HG02885 (cell line): ENCODE data around the gene LRRC74A.
"Not testable (repeated sequence)": the region's sequence is repeated elsewhere in the genome, so short reads cannot be mapped to it uniquely, and the experiment has no call there.

ENCODE experiments used
- ATAC-seq: cut with Tn5 transposase; IDR thresholded peaks from one replicate; pipeline ENCODE4 v1.9.1; 2021; ENCODE audit warnings: mild to moderate bottlenecking; ENCODE audit not compliant: unreplicated experiment, poor library complexity

The LRRC74A gene

GRCh38 chr14:76883447-76883846 is 57.2 kb downstream of the LRRC74A start:
- ATAC-seq, result no peak

GRCh38 chr14:76884394-76884793 is 58.2 kb downstream of the LRRC74A start:
- ATAC-seq, result no peak

GRCh38 chr14:76884853-76885276 is 58.7 kb downstream of the LRRC74A start:
- ATAC-seq, result no peak

- ATAC-seq, result no peak
Observed at GRCh38 chr14:76887191-76887590, 61.0 kb downstream of the LRRC74A start.

GRCh38 chr14:76891391-76891790 is 65.2 kb downstream of the LRRC74A start:
- no peak for ATAC-seq

GRCh38 chr14:76894308-76894707 is 68.1 kb downstream of the LRRC74A start:
- ATAC-seq, result no peak

- not testable (repeated sequence) for ATAC-seq
Observed at GRCh38 chr14:76898006-76898405, 71.8 kb downstream of the LRRC74A start.

GRCh38 chr14:76900682-76901081 is 74.5 kb downstream of the LRRC74A start:
- ATAC-seq, result no peak

GRCh38 chr14:76901171-76902055 is 75.2 kb downstream of the LRRC74A start:
- no peak for ATAC-seq

GRCh38 chr14:76902591-76902990 is 76.4 kb downstream of the LRRC74A start:
- ATAC-seq, result no peak

GRCh38 chr14:76904100-76904739 is 78.0 kb downstream of the LRRC74A start:
- no peak for ATAC-seq

GRCh38 chr14:76904740-76905569 is 78.7 kb downstream of the LRRC74A start:
- peak; percentile 89 for ATAC-seq

GRCh38 chr14:76908834-76909233 is 82.6 kb downstream of the LRRC74A start:
- peak; percentile 50 for ATAC-seq

GRCh38 chr14:76909266-76909665 is 83.1 kb downstream of the LRRC74A start:
- ATAC-seq, result no peak

- no peak for ATAC-seq
Observed at GRCh38 chr14:76910371-76910890, 84.2 kb downstream of the LRRC74A start.

- no peak for ATAC-seq
Observed at GRCh38 chr14:76911473-76911872, 85.3 kb downstream of the LRRC74A start.

GRCh38 chr14:76914533-76915081 is 88.4 kb downstream of the LRRC74A start:
- not testable (repeated sequence) for ATAC-seq

- ATAC-seq, result no peak
Observed at GRCh38 chr14:76916040-76916715, 90.0 kb downstream of the LRRC74A start.

- ATAC-seq, result no peak
Observed at GRCh38 chr14:76917158-76917596, 91.0 kb downstream of the LRRC74A start.
